ENCODE data around the gene CYSLTR2.

DNA sequence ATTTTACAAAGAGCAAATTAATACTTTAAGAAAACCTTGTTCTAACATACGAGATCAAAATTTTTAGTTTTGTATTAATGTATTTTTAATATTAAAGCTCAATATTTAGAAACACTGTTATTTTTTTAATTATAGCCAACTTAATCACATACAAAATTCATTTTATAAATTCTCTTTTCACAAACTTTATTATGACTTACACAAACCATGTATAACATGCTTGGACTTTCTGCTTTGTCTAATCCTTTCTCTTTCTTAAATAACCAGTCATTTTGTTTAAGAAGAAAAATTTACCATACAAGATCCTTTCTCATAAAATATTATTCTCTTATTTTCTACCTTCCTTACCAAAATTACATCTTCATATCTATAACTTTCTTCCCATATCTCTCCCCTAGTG is 62.2 kb downstream of the CYSLTR2 start:
- TF ChIP-seq CTCF (conservative IDR thresholded peaks at IDR 0.05; ENCODE audit: low read depth, low read length): no peak
- no peak for TF ChIP-seq EZH2 (IDR thresholded peaks at IDR 0.05; ENCODE audit: low read length, unreplicated experiment)
- TF ChIP-seq EZH2phosphoT487 (IDR thresholded peaks at IDR 0.05; ENCODE audit: borderline replicate concordance, low read length): no peak

Data from PC-3 (cell line).